Glomerular visceral epithelial cell (primary cell): ENCODE measurements around the gene MYO6.
A peak's percentile ranks its signal among the peaks of the same experiment; 100 is the strongest.

ENCODE experiments used
- DNase-seq: peaks from one replicate; pipeline ENCODE4 v3.0.0-alpha.2; 2016; ENCODE audit errors: extremely low spot score

MYO6 gene

GRCh38 chr6:75766387-75766786 is 17.3 kb downstream of the MYO6 start:
- no peak for DNase-seq

DNA sequence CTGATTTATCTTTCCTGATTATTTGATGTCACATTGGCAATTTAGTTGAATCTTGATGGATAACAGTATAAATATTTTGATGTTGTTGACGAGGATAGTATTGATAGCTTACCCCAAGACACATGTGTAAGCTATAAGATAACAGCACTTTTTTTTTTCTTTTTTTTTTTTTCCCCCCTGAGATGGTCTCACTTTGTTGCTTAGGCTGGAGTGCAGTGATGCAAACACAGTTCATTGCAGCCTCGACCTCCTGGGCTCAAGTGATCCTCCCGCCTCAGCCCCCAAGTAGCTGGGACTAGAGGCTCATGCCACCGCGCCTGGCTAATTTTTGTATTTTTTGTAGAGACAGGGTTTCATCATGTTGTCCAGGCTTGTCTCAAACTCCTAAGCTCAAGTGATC is 21.8 kb downstream of the MYO6 start:
- no peak for DNase-seq

GRCh38 chr6:75775219-75775618 is 26.2 kb downstream of the MYO6 start:
- DNase-seq: no peak

DNA sequence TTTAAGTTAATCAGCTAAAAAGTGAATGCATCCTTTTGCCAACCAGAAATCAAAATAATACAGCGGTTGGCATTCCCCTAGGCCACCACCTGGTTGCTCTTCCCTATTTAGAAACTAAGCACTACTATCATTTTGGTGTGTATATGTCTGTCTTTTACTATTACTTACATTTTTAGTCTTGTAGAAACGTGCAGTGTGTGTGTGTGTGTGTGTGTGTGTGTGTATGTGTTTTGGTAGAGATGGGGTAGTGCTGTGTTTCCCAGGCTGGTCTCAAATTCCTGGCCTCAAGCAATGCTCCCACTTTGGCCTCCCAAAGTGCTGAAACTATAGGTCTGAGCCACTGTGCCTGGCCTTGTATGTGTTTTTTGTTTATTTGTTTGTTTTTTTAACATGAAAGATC is 27.4 kb downstream of the MYO6 start:
- DNase-seq: no peak

GRCh38 chr6:75778757-75779156 is 29.7 kb downstream of the MYO6 start:
- DNase-seq: no peak

GRCh38 chr6:75786152-75786551 is 37.1 kb downstream of the MYO6 start:
- DNase-seq: no peak

DNA sequence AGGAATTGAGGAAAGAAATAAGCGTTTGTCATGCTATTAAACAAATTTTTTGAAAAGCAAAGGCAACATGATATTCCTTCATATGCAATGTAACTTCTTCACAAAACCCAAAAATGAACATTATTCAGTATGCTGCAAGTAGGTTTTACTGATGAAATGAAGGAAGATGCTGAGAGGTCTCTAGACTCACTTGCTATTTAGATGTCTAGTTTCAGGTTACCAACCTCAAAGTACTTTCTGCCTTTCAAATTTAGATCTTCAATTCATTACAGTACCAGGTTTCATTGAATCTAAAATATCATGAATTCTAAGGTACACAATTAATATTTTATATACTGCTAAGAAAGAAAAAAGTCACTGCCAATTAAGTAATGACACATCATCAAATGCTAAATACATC is 39.9 kb downstream of the MYO6 start:
- no peak for DNase-seq

DNA sequence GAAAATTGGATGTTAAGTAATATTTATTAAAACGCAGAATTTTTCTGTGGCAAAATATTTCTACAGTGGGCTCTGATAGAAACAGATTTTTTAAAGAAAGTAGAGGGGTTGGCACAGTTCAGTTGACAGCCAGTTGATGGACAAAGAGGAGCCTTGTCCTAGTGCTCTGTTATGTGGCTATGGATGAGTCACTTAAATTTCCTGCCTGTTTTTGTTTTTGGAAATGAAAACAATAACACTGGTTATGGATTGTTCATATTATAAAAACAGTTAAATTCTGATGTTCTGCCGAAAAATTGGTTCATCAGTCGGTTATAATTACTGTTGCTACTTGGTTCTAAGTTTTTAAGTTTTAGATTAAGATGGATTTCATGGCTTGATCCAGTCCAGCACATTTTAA is 42.8 kb downstream of the MYO6 start:
- no peak for DNase-seq

DNA sequence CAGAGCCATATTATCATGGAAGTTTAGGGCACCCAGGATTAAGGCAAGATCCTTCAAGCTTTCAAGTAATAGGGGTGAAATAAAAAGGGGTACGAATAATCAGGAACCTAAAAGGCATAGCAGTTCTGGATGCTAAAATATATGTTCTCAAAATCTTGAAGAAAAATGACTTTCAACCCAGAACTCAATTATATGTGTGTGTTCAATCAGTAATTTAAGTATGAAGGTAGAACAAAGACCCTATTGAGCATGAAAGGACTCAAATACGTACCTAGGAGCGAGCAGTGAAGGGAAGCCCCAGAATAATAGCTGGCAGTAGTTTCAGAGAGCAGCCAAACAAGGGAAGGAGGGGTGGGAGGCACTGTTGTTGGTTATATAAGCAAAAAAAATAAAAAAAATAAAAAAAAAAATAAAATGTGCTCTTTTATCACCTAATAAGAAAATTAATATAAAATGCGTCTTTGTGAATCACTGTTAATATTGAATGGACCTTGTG is 45.4 kb downstream of the MYO6 start:
- DNase-seq: no peak

DNA sequence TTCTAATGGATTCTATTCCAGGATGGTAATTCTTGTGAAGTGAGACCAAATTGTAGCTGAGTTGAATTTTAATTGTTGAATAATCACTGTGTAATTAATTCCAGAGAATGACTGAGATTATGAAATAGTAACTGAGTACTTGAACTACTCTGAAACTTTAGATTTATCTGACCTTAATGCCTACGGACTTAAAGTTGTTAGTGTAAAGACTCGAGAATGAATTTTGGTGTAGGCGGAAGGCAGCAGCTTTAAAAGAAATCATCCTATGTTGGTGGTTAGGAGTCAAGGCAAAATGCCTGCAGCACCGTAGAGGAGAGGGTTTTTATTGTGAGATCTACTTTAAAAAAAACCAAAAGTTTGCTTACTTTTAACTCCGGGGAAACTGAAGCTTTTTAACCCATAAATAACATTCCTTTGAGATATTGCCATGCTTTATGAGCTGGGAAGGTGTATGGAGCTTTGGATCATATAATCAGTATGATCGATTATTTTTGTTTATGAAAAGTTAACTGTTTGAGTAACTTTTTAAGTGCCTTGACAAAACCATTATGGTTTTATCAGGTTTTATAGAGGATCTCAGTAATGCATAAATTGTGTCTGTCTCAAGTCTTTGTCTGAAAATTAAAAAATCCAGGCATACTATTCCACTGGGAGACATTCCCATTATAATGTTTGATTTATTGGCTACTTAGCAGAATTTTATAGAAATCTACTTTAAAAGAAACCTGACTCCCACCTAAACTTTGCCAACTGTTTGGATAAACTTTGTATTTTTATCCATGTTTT is 46.1 kb downstream of the MYO6 start:
- DNase-seq: no peak

GRCh38 chr6:75796723-75797122 is 47.7 kb downstream of the MYO6 start:
- no peak for DNase-seq

DNA sequence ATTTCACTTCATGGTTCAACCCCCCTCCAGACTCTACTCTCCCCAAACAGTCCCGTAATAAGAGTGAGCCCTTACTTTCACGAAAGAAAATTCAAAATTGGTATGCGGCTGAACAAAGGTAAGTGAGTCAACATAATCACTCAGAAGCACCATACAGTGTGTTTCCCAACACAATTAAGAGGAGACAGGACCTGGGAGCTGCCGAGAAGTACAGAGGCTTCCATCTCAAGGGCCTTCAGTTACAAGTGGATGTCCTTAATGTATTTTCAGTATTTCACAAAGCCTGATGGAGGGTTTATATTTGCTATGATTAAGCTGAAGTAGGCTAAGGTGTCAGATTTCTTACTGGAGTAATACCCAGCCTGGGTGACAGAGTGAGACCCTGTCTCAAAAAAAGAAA is 51.1 kb downstream of the MYO6 start:
- no peak for DNase-seq

GRCh38 chr6:75800708-75801505 is 51.9 kb downstream of the MYO6 start:
- DNase-seq: no peak

DNA sequence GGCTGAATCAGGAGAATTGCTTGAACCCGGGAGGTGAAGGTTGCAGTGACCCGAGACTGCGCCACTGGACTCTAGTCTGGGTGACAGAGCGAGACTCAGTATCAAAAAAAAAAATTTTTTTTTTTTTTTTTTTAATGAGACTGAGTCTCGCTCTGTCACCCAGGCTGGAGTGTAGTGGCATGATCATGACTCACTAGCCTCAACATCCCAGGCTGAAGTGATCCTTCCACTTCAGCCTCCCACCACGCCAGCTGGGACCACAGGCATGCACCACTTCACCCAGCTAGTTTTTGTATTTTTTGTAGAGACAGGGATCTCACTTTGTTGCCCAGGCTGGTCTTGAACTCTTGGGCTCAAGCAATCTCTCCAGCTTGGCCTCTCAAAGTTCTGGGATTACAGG is 53.3 kb downstream of the MYO6 start:
- peak; percentile 66 for DNase-seq

GRCh38 chr6:75808507-75808906 is 59.5 kb downstream of the MYO6 start:
- no peak for DNase-seq

DNA sequence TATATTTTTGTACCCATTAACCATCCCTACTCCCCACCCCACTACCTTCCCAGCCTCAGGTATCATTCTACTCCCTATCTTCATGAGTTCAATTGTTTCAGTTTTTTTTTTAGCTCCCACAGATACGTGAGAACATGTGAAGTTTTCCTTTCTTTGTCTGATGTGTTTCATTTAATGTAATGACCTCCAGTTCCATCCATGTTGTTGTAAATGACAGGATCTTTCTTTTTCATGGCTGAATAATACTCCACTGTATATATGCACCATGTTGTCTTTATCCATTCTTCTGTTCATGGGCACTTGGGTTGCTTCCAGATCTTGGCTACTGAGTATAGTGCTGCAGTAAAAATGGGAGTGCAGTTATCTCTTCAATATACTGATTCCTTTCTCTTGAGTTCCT is 63.5 kb downstream of the MYO6 start:
- no peak for DNase-seq

DNA sequence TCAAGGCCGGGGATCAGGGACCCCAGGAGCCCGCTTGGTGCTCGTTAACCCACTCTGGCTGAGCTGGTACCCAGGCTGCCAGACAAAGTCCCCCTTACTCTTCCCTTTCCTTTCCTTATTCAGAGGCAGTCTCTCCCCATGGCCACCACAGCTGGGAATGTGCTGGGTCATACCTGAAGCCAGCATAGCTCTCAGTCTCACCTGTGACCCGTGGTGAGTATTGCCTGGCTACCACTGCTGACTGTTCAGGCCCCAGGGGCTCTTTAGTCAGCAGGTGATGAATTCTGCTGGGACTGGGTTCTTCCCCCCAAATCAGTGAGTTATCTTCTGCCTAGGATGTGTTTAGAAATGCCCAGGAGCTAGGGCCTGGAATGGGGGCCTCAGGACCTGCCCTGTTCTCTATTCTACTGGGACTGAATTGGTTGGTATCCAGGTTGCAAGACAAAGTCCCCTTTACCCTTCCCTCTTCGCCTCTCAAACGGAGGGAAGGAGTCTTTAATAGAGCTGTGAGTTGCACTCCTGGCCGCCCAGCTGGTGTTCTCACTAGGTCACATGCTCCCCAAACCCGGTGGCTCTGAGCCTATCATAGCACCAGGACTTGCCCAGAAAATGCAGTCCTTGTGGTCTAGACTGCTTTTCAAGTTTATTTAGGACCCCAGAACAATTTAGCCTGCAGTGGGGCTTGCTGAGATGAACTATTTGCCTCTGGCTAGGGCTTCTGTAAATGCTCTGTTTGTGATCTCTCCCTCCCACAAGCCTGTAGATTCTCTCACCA is 64.6 kb downstream of the MYO6 start:
- no peak for DNase-seq

GRCh38 chr6:75815756-75816155 is 66.7 kb downstream of the MYO6 start:
- no peak for DNase-seq

DNA sequence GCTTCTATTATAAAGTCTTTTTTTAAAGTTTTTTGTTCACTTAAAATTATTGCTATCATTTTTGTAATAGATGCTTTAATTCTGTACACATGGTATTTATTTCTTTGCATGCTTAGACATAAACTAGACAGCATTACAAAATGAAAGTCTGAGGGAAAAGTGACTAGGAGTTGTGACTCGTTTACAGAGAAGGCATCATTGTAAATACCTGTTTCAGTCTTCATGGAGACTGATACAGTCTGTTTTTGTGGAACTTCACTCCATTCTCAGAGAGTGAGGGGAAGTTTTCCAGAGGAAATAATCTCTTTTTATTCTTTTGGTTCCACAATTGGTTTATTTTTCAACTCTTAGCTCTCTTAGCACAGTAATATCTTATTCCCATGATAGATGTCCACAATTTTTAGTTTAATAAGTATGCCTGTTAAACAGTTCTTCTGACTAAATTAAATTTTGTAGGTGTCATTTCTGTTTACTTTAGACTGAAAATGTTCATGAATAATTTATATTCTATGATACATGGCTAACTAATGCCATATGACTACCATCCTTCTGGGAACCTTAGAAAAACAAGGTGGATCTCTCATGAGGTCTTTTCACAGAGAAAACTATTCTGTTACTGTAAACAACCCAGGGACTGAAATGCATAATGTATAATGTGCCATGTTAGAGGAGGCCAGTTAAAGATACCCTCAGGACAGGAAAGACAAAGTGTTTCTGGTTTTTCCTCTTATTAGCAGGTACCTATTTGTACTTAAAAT is 69.2 kb downstream of the MYO6 start:
- no peak for DNase-seq

- DNase-seq: no peak
Measured at GRCh38 chr6:75819776-75820487, 70.9 kb downstream of the MYO6 start.

- no peak for DNase-seq
Measured at GRCh38 chr6:75824160-75824559, 75.1 kb downstream of the MYO6 start.
